ENCODE measurements around the gene CAMKV. TPM values are rescaled to one million over a fixed set of nuclear protein-coding genes. Genes with fewer than 3 reads are reported as not detected.

CAMKV gene
- total RNA-seq, 1 experiment from 2014 or later, result 0.10 TPM

- no peak overlapping the region for H3K9ac ChIP-seq (ENCODE audit: low read length)
- H3K4me2 ChIP-seq (ENCODE audit: low read length), result no peak overlapping the region
- ChIA-PET POLR2A (interaction anchor here (8.4 kb wide), 1 partner anchor 23 kb away, joined by 43 read pairs; the partner anchor contains the start of gene MST1R), RAD21 (ENCODE audit: low non-redundant PET in 1 of 2, low total read pairs in 2 of 2, uncharacterized antibody in 2 of 2, unreplicated experiment in 2 of 2) (interaction anchor here in 1 of 2 experiments (0.7 kb wide), 2 partner anchors 35 to 70 kb away, joined by 3 to 5 read pairs; no protein-coding TSS in a partner anchor), CTCF (no interaction called here)
- no peak overlapping the region for H3K4me3 ChIP-seq (replicated peaks in 1 of 2; ENCODE audit: low read depth in 1 of 2, low read length in 2 of 2)
- no peaks in the 10 kb centered on the region for H3K9me2 ChIP-seq (ENCODE audit: insufficient read depth)
- H2AFZ ChIP-seq (ENCODE audit: low read depth, low read length, poor library complexity, severe bottlenecking), result no peak overlapping the region
- H3K27me3 ChIP-seq (ENCODE audit: insufficient read depth, low read length), result no peaks in the 10 kb centered on the region
- H3K36me3 ChIP-seq (ENCODE audit: control insufficient read depth in 1 of 2, insufficient read depth in 2 of 2, low read length in 2 of 2), result no peaks in the 10 kb centered on the region
- BruUV-seq (replicated peaks), result no TSS peak
- no peak for ATAC-seq
- intact Hi-C loops (cut with micrococcal nuclease), result no loop called here
- no peaks in the 10 kb centered on the region for H3K79me2 ChIP-seq (ENCODE audit: insufficient read depth, low read length)
- no peak for DNase-seq (ENCODE audit: low read depth, low spot score)
- H3K4me1 ChIP-seq (ENCODE audit: control insufficient read depth in 1 of 2, insufficient read depth in 2 of 2, low read length in 2 of 2), result peaks cover 0 to 6% of the 10 kb centered on the region in 2 experiments; a peak in 1 of 4 replicates
- no peak for TF ChIP-seq SRF (IDR thresholded peaks at IDR 0.05; ENCODE audit: low read depth)
- TF ChIP-seq, protein P1, sequence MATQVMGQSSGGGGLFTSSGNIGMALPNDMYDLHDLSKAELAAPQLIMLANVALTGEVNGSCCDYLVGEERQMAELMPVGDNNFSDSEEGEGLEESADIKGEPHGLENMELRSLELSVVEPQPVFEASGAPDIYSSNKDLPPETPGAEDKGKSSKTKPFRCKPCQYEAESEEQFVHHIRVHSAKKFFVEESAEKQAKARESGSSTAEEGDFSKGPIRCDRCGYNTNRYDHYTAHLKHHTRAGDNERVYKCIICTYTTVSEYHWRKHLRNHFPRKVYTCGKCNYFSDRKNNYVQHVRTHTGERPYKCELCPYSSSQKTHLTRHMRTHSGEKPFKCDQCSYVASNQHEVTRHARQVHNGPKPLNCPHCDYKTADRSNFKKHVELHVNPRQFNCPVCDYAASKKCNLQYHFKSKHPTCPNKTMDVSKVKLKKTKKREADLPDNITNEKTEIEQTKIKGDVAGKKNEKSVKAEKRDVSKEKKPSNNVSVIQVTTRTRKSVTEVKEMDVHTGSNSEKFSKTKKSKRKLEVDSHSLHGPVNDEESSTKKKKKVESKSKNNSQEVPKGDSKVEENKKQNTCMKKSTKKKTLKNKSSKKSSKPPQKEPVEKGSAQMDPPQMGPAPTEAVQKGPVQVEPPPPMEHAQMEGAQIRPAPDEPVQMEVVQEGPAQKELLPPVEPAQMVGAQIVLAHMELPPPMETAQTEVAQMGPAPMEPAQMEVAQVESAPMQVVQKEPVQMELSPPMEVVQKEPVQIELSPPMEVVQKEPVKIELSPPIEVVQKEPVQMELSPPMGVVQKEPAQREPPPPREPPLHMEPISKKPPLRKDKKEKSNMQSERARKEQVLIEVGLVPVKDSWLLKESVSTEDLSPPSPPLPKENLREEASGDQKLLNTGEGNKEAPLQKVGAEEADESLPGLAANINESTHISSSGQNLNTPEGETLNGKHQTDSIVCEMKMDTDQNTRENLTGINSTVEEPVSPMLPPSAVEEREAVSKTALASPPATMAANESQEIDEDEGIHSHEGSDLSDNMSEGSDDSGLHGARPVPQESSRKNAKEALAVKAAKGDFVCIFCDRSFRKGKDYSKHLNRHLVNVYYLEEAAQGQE (IDR thresholded peaks at IDR 0.05; ENCODE audit: low read depth), result no peak
- no peak for TF ChIP-seq FOSL1 (IDR thresholded peaks at IDR 0.05; ENCODE audit: low read depth)
- TF ChIP-seq EGR1 (IDR thresholded peaks at IDR 0.05; ENCODE audit: low read depth), result no peak
- no peak for TF ChIP-seq SP1 (IDR thresholded peaks at IDR 0.05; ENCODE audit: low read depth)
- TF ChIP-seq ATF3 (IDR thresholded peaks at IDR 0.05), result no peak
- no peak for TF ChIP-seq POLR2AphosphoS5 (IDR thresholded peaks at IDR 0.05; ENCODE audit: low read depth, low read length)
- TF ChIP-seq TCF7L2 (IDR thresholded peaks at IDR 0.05; ENCODE audit: borderline replicate concordance, extremely low read depth, insufficient read depth, insufficient read length), result no peak
- TF ChIP-seq CTCF (IDR thresholded peaks at IDR 0.05 in 2 of 3, conservative IDR thresholded peaks at IDR 0.05 in 1 of 3; ENCODE audit: borderline replicate concordance in 1 of 3, insufficient read depth in 1 of 3, low read depth in 2 of 3, low read length in 2 of 3), result no peak
- TF ChIP-seq EZH2phosphoT487 (IDR thresholded peaks at IDR 0.05; ENCODE audit: borderline replicate concordance), result no peak
- TF ChIP-seq CBX3 (IDR thresholded peaks at IDR 0.05; ENCODE audit: low read depth), result no peak
- TF ChIP-seq EZH2 (IDR thresholded peaks at IDR 0.05), result no peak
- TF ChIP-seq JUND (IDR thresholded peaks at IDR 0.05), result no peak
- TF ChIP-seq, protein P2, sequence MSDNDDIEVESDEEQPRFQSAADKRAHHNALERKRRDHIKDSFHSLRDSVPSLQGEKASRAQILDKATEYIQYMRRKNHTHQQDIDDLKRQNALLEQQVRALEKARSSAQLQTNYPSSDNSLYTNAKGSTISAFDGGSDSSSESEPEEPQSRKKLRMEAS (IDR thresholded peaks at IDR 0.05), result no peak
- TF ChIP-seq ZFX (IDR thresholded peaks at IDR 0.05), result no peak
- TF ChIP-seq RAD21 (IDR thresholded peaks at IDR 0.05; ENCODE audit: low read depth), result no peak
- TF ChIP-seq SIN3A (IDR thresholded peaks at IDR 0.05; ENCODE audit: low read depth), result no peak
- no peak for TF ChIP-seq ZNF274 (IDR thresholded peaks at IDR 0.05; ENCODE audit: low read depth, low read length)
- H3K9me3 ChIP-seq (ENCODE audit: control insufficient read depth in 1 of 2, insufficient read depth in 1 of 2, low read depth in 1 of 2, low read length in 2 of 2), result no peaks in the 10 kb centered on the region
- no peak overlapping the region for H3K27ac ChIP-seq (ENCODE audit: low read depth, low read length)
- H4K20me1 ChIP-seq (ENCODE audit: insufficient read depth), result no peaks in the 10 kb centered on the region
Observed at GRCh38 chr3:49877716-49878115, 8.0 kb upstream of the CAMKV start.
